Nephron progenitor cell (in vitro differentiated cells): Measurements from ENCODE around the gene SELENOO.

Experiments
- DNase-seq: peaks from one replicate; pipeline ENCODE4 v3.0.0; 2021
- H3K27ac Mint-ChIP-seq: 2 replicates; pipeline ENCODE4 v1.8.0; 2021; ENCODE audit warnings: mild to moderate bottlenecking, moderate library complexity, mixed read lengths
- H3K27me3 Mint-ChIP-seq: 2 replicates; pipeline ENCODE4 v1.8.0; 2021; ENCODE audit warnings: mild to moderate bottlenecking, low read depth, mixed read lengths; ENCODE audit not compliant: poor library complexity
- H3K36me3 Mint-ChIP-seq: 2 replicates; pipeline ENCODE4 v1.8.0; 2021; ENCODE audit warnings: low read depth, mixed read lengths
- H3K4me1 Mint-ChIP-seq: 2 replicates; pipeline ENCODE4 v1.8.0; 2021; ENCODE audit warnings: mixed read lengths
- H3K4me3 Mint-ChIP-seq: 2 replicates; pipeline ENCODE4 v1.8.0; 2021; ENCODE audit warnings: mild to moderate bottlenecking, moderate library complexity, mixed read lengths
- H3K9me3 Mint-ChIP-seq: 2 replicates; pipeline ENCODE4 v1.8.0; 2021; ENCODE audit warnings: mild to moderate bottlenecking, moderate library complexity, mixed read lengths
- TF ChIP-seq, protein P1 (sequence below): fragments of 200-600 bp; sonication (generic); IDR thresholded peaks from 2 replicates; pipeline ENCODE4 v1.5.0; 2021; ENCODE audit warnings: antibody characterized with exemption

SELENOO gene

GRCh38 chr22:50228366-50228765 lies 27.6 kb downstream of the SELENOO start:
- Mint-ChIP-seq H3K36me3 (peaks cover 13% of the 10 kb centered on the region), H3K4me3 (no peak overlapping the region), H3K27me3 (peaks cover 10% of the 10 kb centered on the region), H3K4me1 (peaks cover 5% of the 10 kb centered on the region), H3K9me3 (no peaks in the 10 kb centered on the region), H3K27ac (peak overlapping the region; percentile 45)
- no peak for DNase-seq
- TF ChIP-seq, protein P1, sequence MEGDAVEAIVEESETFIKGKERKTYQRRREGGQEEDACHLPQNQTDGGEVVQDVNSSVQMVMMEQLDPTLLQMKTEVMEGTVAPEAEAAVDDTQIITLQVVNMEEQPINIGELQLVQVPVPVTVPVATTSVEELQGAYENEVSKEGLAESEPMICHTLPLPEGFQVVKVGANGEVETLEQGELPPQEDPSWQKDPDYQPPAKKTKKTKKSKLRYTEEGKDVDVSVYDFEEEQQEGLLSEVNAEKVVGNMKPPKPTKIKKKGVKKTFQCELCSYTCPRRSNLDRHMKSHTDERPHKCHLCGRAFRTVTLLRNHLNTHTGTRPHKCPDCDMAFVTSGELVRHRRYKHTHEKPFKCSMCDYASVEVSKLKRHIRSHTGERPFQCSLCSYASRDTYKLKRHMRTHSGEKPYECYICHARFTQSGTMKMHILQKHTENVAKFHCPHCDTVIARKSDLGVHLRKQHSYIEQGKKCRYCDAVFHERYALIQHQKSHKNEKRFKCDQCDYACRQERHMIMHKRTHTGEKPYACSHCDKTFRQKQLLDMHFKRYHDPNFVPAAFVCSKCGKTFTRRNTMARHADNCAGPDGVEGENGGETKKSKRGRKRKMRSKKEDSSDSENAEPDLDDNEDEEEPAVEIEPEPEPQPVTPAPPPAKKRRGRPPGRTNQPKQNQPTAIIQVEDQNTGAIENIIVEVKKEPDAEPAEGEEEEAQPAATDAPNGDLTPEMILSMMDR: no peak

DNA sequence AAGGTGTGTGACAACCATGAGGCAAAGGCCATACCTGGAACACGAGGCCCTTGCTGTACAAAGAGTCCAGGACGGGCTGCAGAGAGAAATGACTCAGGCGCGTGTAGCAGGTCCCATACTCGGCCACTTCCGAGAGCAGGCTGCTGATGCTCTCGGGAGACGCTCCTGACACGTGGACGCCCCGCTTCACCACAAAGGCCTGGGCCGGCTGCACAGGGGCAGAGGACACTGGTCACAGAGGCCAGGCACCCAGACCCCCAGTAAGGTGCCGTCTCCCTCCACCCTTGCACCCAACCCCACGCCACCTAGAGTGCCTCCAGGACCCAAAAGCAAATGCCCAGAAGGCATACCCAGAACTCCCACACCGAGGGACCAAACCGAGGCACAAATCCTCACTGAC lies 28.6 kb downstream of the SELENOO start:
- Mint-ChIP-seq H3K4me1 (no peaks in the 10 kb centered on the region), H3K4me3 (no peak overlapping the region), H3K27ac (no peak overlapping the region), H3K36me3 (peaks cover 16% of the 10 kb centered on the region), H3K27me3 (peaks cover 7% of the 10 kb centered on the region), H3K9me3 (no peaks in the 10 kb centered on the region)
- TF ChIP-seq, protein P1: no peak
- no peak for DNase-seq

GRCh38 chr22:50232481-50233151 lies 31.8 kb downstream of the SELENOO start:
- H3K4me3 Mint-ChIP-seq: no peak overlapping the region
- no peak for DNase-seq
- peak overlapping the region; percentile 38 for H3K27ac Mint-ChIP-seq
- H3K4me1 Mint-ChIP-seq: no peaks in the 10 kb centered on the region
- TF ChIP-seq, protein P1: no peak
- H3K27me3 Mint-ChIP-seq: peaks cover 10% of the 10 kb centered on the region
- H3K9me3 Mint-ChIP-seq: no peaks in the 10 kb centered on the region
- H3K36me3 Mint-ChIP-seq: peaks cover 28% of the 10 kb centered on the region

GRCh38 chr22:50233223-50233622 lies 32.4 kb downstream of the SELENOO start:
- H3K4me3 Mint-ChIP-seq: no peak overlapping the region
- DNase-seq: no peak

GRCh38 chr22:50236731-50237409 lies 36.1 kb downstream of the SELENOO start:
- DNase-seq: peak; percentile 31
- TF ChIP-seq, protein P1: peak; percentile 48
- H3K27me3 Mint-ChIP-seq: peaks cover 12% of the 10 kb centered on the region
- H3K36me3 Mint-ChIP-seq: peaks cover 29% of the 10 kb centered on the region
- H3K9me3 Mint-ChIP-seq: no peaks in the 10 kb centered on the region
- H3K4me3 Mint-ChIP-seq: no peak overlapping the region
- H3K27ac Mint-ChIP-seq: no peak overlapping the region
- H3K4me1 Mint-ChIP-seq: peaks cover 11% of the 10 kb centered on the region

More at GRCh38 chr22:50233223-50233622, 32.4 kb downstream of the SELENOO start:
- TF ChIP-seq, protein P1: no peak
- peaks cover 13% of the 10 kb centered on the region for H3K27me3 Mint-ChIP-seq
- H3K36me3 Mint-ChIP-seq: peaks cover 34% of the 10 kb centered on the region
- H3K4me1 Mint-ChIP-seq: no peaks in the 10 kb centered on the region
- no peak overlapping the region for H3K27ac Mint-ChIP-seq
- no peaks in the 10 kb centered on the region for H3K9me3 Mint-ChIP-seq
